Activated CD8-positive, alpha-beta memory T cell treated with anti-CD3 and anti-CD28 coated beads for 24 hours (primary cell): ENCODE results near the gene BORCS8.
"Not testable (repeated sequence)": the region's sequence is repeated elsewhere in the genome, so short reads cannot be mapped to it uniquely, and the experiment has no call there.

Experiments used
- DNase-seq: peaks from one replicate; pipeline ENCODE4 v3.0.0-alpha.2; 2020

The BORCS8 gene

GRCh38 chr19:19192078-19192882, at the start of gene BORCS8, which contains the start of gene RFXANK:
TSS of gene BORCS8 (minus strand) at chr19:19192152. CDS start at chr19:19192117, 35 bp downstream.
TSS of gene RFXANK (plus strand) at chr19:19192258. CDS start at chr19:19193947, 1,689 bp downstream.
- peak; percentile 96 for DNase-seq

GRCh38 chr19:19240476-19240875, 48.5 kb upstream of the BORCS8 start:
- DNase-seq: no peak

- DNase-seq: no peak
Measured at GRCh38 chr19:19239675-19240074, 47.7 kb upstream of the BORCS8 start.

GRCh38 chr19:19238126-19238894, 46.4 kb upstream of the BORCS8 start:
- DNase-seq: no peak

GRCh38 chr19:19236173-19236572, 44.2 kb upstream of the BORCS8 start:
- no peak for DNase-seq

- no peak for DNase-seq
Measured at GRCh38 chr19:19234220-19234816, 42.4 kb upstream of the BORCS8 start.

- no peak for DNase-seq
Measured at GRCh38 chr19:19232261-19232721, 40.3 kb upstream of the BORCS8 start.

- no peak for DNase-seq
Measured at GRCh38 chr19:19230999-19231398, 39.0 kb upstream of the BORCS8 start.

- no peak for DNase-seq
Measured at GRCh38 chr19:19229701-19230100, 37.7 kb upstream of the BORCS8 start.

GRCh38 chr19:19227217-19227616, 35.3 kb upstream of the BORCS8 start:
- no peak for DNase-seq

- no peak for DNase-seq
Measured at GRCh38 chr19:19226663-19227062, 34.7 kb upstream of the BORCS8 start.

GRCh38 chr19:19226204-19226603, 34.3 kb upstream of the BORCS8 start:
- no peak for DNase-seq

GRCh38 chr19:19224852-19225494, 33.0 kb upstream of the BORCS8 start:
- DNase-seq: peak; percentile 88

GRCh38 chr19:19224150-19224851, 32.3 kb upstream of the BORCS8 start:
- no peak for DNase-seq

- no peak for DNase-seq
Measured at GRCh38 chr19:19223636-19224035, 31.7 kb upstream of the BORCS8 start.

- no peak for DNase-seq
Measured at GRCh38 chr19:19223060-19223459, 31.1 kb upstream of the BORCS8 start.

- not testable (repeated sequence) for DNase-seq
Measured at GRCh38 chr19:19221000-19221399, 29.0 kb upstream of the BORCS8 start.

- no peak for DNase-seq
Measured at GRCh38 chr19:19218911-19219310, 27.0 kb upstream of the BORCS8 start.

- DNase-seq: no peak
Measured at GRCh38 chr19:19217099-19217498, 25.1 kb upstream of the BORCS8 start.

- DNase-seq: no peak
Measured at GRCh38 chr19:19215792-19216191, 23.8 kb upstream of the BORCS8 start.

- DNase-seq: no peak
Measured at GRCh38 chr19:19214892-19215291, 22.9 kb upstream of the BORCS8 start.

GRCh38 chr19:19214159-19214490, 22.2 kb upstream of the BORCS8 start:
- DNase-seq: no peak
